Aorta (tissue), 5 donors: ENCODE data around the gene GRAMD2A. TPM values are rescaled to one million over a fixed set of nuclear protein-coding genes. Genes with fewer than 3 reads are reported as not detected.

Experiments
- ATAC-seq: fragments of 200-7000 bp; cut with Tn5 transposase; one replicate; pipeline ENCODE4 v1.9.1; 2022; ENCODE audit warnings: moderate library complexity; ENCODE audit not compliant: low FRiP score
- DNase-seq, 2 donors: peaks; one replicate each; pipeline ENCODE4 v3.0.0-alpha.2; 2020
- H3K27ac ChIP-seq, 2 donors: one replicate each; pipeline ENCODE4 v1.5.1; 2013; ENCODE audit warnings: low read length in 2 of 2, mild to moderate bottlenecking in 2 of 2, moderate library complexity in 2 of 2, control low read depth in 1 of 2, inconsistent platforms in 1 of 2, low read depth in 1 of 2
- H3K27me3 ChIP-seq, 2 donors: one replicate each; pipeline ENCODE4 v1.6.1; 2013; ENCODE audit warnings: control low read depth in 1 of 2, low read length in 1 of 2, mild to moderate bottlenecking in 1 of 2, moderate library complexity in 1 of 2; ENCODE audit not compliant: insufficient read depth in 2 of 2, control insufficient read depth in 1 of 2
- H3K36me3 ChIP-seq, 2 donors: one replicate each; pipeline ENCODE4 v1.6.1; 2013; ENCODE audit warnings: control low read depth in 1 of 2, low read length in 1 of 2, mild to moderate bottlenecking in 1 of 2; ENCODE audit not compliant: insufficient read depth in 2 of 2, control insufficient read depth in 1 of 2
- H3K4me1 ChIP-seq, 2 donors: one replicate each; pipeline ENCODE4 v1.6.1; 2013; ENCODE audit warnings: low read length in 2 of 2, control low read depth in 1 of 2, mild to moderate bottlenecking in 1 of 2, moderate library complexity in 1 of 2; ENCODE audit not compliant: insufficient read depth in 2 of 2, control insufficient read depth in 1 of 2
- H3K4me3 ChIP-seq, 2 donors: one replicate each; pipeline ENCODE4 v1.5.1; 2013; ENCODE audit warnings: low read length in 2 of 2, control low read depth in 1 of 2, mild to moderate bottlenecking in 1 of 2
- H3K9me3 ChIP-seq: one replicate; pipeline ENCODE4 v1.6.1; 2013; ENCODE audit warnings: mild to moderate bottlenecking, low read length; ENCODE audit not compliant: control insufficient read depth
- whole genome bisulfite sequencing, 2 donors: extraction: QIAGEN DNeasy Blood & Tissue Kit; methylation state at CpG; one replicate each; pipeline ENCODE4 v1.1.7; 2013; 5-methylcytosine and 5-hydroxymethylcytosine counted together
- intact Hi-C, 2 donors: fragments of 100-400 bp; cut with DNase I; formaldehyde crosslinking; loops; one replicate each; pipeline versions ENCODE4 v1.14.2 to v1.15.0; 2022
- polyA plus RNA-seq, 2 donors: library from polyadenylated mRNA; stranded (reverse); fragments of 200-250 nt; gene quantifications; one replicate each; pipeline ENCODE4 v1.2.3, GENCODE V29; 2013
- total RNA-seq, 2 donors: library from RNA; stranded (reverse); fragmentation: NEBNext Ultra II Directional; extraction: Animal tissue kit (Norgen Biotek cat#: 25700); gene quantifications; one replicate each; pipeline ENCODE4 v1.2.1, GENCODE V29; 2021
- donor health status: healthy with polysubstance abuse.
- donor health status: Bipolar disorder and iron deficiency.
- donor health status: DM: no; HTN: no; CAD: no.
- donor health status: DM: no; HTN: no; CAD: no.
- donor health status: DM: yes; HTN: yes; CAD: no.

GRAMD2A gene
- total and polyA plus RNA-seq, 4 donors: 0.13 to 1.5 (median 0.56) TPM

DNA sequence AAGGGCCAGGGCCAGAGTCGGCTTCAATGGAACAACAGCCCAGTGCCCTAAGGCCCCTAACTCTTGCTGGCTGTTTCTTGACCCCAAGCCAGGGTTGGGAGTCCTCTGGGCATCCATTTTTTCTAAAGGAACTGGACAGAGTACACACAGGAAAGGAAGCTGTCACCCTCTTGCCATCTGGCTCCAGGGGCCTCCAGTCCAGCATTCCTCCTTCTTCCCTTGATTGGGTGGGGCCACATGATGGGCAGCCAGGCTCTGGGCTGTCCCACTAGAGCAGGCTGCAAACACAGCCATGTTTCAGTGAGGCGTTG, 1.6 kb upstream of the GRAMD2A start:
- no peak for ATAC-seq
- intact Hi-C loops: loop anchor here in 1 of 2 donors (5.0 kb wide), 2 partner anchors 73 to 178 kb away; partner anchors contain the start of genes HEXA and PARP6
- Histone ChIP-seq H3K9me3 (no peaks in the 10 kb centered on the region), H3K27me3 (no peaks in the 10 kb centered on the region), H3K27ac (no peak overlapping the region), H3K36me3 (peaks cover 4 to 13% of the 10 kb centered on the region in 2 donors), H3K4me1 (no peaks in the 10 kb centered on the region), H3K4me3 (no peak overlapping the region)
- DNase-seq: no peak
- WGBS, 2 donors: 94 to 96% methylated on average over 2 of the region's 2 CpGs

DNA sequence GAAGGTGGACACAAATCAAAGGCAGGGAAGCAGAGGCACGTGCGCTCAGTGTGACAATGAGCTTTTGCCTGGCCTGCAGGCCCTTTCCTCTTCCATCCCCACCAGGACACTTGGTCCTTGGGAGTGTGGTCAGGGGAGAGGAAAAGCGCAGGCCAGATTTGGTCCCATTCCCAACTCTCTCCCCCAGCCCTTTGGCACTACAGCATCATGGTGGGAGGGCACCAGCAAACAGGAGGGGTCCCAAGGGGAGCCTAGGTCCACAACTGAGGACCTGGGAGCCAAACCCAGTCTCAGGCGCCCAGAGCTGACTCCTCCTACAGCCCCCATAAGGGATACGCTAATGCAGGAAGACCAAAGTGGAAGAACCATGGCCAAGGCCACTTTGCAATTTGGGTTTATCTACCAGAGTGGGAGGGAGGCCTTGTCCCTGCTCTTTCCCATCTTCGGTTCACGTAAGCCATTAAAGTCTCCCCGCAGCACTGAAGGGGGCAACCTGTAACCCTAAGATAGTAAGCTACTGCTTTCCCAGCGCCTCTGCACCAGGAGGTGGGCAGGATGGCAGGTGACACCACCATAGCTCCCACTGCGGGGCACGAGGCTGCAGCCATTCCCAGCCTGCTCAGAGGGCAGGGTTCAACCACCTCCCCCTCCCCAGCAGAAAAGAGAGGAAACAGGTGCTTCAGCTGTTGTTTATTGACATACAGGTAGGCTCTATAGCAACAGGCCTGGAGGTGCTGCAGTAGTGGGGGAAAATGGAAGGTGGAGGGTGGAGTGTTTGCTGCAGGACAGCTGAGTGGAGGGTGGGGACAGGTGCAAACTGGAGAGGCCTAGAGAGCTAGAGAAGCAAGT, 993 bp upstream of the GRAMD2A start:
- Histone ChIP-seq H3K36me3 (peaks cover 4 to 13% of the 10 kb centered on the region in 2 donors), H3K4me1 (no peaks in the 10 kb centered on the region), H3K4me3 (no peak overlapping the region), H3K27me3 (no peaks in the 10 kb centered on the region), H3K27ac (no peak overlapping the region), H3K9me3 (no peaks in the 10 kb centered on the region)
- WGBS, 2 donors: 72 to 73% methylated on average over 11 of the region's 11 CpGs
- DNase-seq: no peak
- ATAC-seq: no peak
- intact Hi-C loops: loop anchor here in 1 of 2 donors (5.0 kb wide), 2 partner anchors 74 to 179 kb away; partner anchors contain the start of genes HEXA and PARP6

- Histone ChIP-seq H3K9me3 (no peaks in the 10 kb centered on the region), H3K4me1 (no peaks in the 10 kb centered on the region), H3K4me3 (peak overlapping the region; percentile 27 to 54), H3K27me3 (no peaks in the 10 kb centered on the region), H3K36me3 (peaks cover under 1 to 10% of the 10 kb centered on the region in 2 donors), H3K27ac (peak overlapping the region in 1 of 2 donors; percentile 16)
- no peak for ATAC-seq
- WGBS, 2 donors: 6 to 7% methylated on average over 34 to 35 of the region's 35 CpGs
- intact Hi-C loops: loop anchor here in 1 of 2 donors (5.0 kb wide), 2 partner anchors 75 to 180 kb away; partner anchors contain the start of genes HEXA and PARP6
- no peak for DNase-seq
Observed at GRCh38 chr15:72197041-72197459, 537 bp downstream of the GRAMD2A start.

GRCh38 chr15:72196409-72197040, 1.1 kb downstream of the GRAMD2A start:
- Histone ChIP-seq H3K27ac (no peak overlapping the region), H3K36me3 (peaks cover 0 to 7% of the 10 kb centered on the region in 2 donors), H3K9me3 (no peaks in the 10 kb centered on the region), H3K27me3 (no peaks in the 10 kb centered on the region), H3K4me1 (no peaks in the 10 kb centered on the region), H3K4me3 (no peak overlapping the region)
- intact Hi-C loops: loop anchor here in 1 of 2 donors (5.0 kb wide), 2 partner anchors 76 to 181 kb away; partner anchors contain the start of genes HEXA and PARP6
- DNase-seq (no peak), ATAC-seq (no peak)
- WGBS, 2 donors: 85% methylated on average over 13 of the region's 13 CpGs

- Histone ChIP-seq H3K4me1 (no peaks in the 10 kb centered on the region), H3K36me3 (peaks cover 0 to 6% of the 10 kb centered on the region in 2 donors), H3K27me3 (no peaks in the 10 kb centered on the region), H3K27ac (no peak overlapping the region), H3K9me3 (no peaks in the 10 kb centered on the region), H3K4me3 (no peak overlapping the region)
- WGBS, 2 donors: 89 to 92% methylated on average over 6 of the region's 6 CpGs
- intact Hi-C loops: loop anchor here in 1 of 2 donors (5.0 kb wide), 2 partner anchors 77 to 182 kb away; partner anchors contain the start of genes HEXA and PARP6
- DNase-seq (no peak), ATAC-seq (no peak)
Observed at GRCh38 chr15:72195101-72195511, 2.5 kb downstream of the GRAMD2A start.

- intact Hi-C loops: no loop called here
Observed at GRCh38 chr15:72193836-72194396, 3.7 kb downstream of the GRAMD2A start.

DNA sequence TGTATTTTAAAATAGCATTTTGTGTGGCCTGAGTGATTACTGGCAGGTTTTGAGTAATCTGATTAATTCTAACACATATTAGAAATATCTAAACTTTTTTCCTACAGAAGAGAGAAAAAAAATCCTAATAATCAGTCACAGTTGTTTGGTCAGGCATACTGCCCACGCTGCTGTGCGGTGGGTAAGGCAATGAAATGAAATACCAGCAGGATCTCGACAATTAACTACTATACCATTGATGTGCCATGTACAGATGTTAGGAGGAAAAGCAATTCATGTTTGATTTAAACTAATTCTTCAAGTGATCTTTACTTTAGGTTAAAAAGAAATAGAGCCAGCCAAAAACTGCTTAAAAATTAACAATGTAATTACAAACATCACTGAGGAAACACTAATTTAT, 5.2 kb downstream of the GRAMD2A start:
- H3K36me3 ChIP-seq: no peaks in the 10 kb centered on the region
- no peak for DNase-seq
- H3K27ac ChIP-seq: no peak overlapping the region
- intact Hi-C loops: no loop called here
- H3K4me3 ChIP-seq: no peak overlapping the region
- no peak for ATAC-seq
- WGBS, 2 donors: 71 to 76% methylated on average over 3 of the region's 3 CpGs
- H3K27me3 ChIP-seq: no peaks in the 10 kb centered on the region
- no peaks in the 10 kb centered on the region for H3K4me1 ChIP-seq
- H3K9me3 ChIP-seq: no peaks in the 10 kb centered on the region

More at GRCh38 chr15:72193836-72194396, 3.7 kb downstream of the GRAMD2A start:
- Histone ChIP-seq H3K27me3 (no peaks in the 10 kb centered on the region), H3K9me3 (no peaks in the 10 kb centered on the region), H3K36me3 (peaks cover 0 to 1% of the 10 kb centered on the region in 2 donors), H3K27ac (no peak overlapping the region), H3K4me3 (no peak overlapping the region), H3K4me1 (no peaks in the 10 kb centered on the region)
- no peak for ATAC-seq
- WGBS, 2 donors: 91 to 92% methylated on average over 8 of the region's 8 CpGs
- DNase-seq: no peak

GRCh38 chr15:72189250-72189902, 8.2 kb downstream of the GRAMD2A start:
- 85 to 89% methylated on average over 2 of the region's 2 CpGs for WGBS, 2 donors
- Histone ChIP-seq H3K36me3 (no peaks in the 10 kb centered on the region), H3K27me3 (no peaks in the 10 kb centered on the region), H3K27ac (no peak overlapping the region), H3K4me3 (no peak overlapping the region), H3K4me1 (no peaks in the 10 kb centered on the region), H3K9me3 (no peaks in the 10 kb centered on the region)
- no peak for DNase-seq
- intact Hi-C loops: no loop called here
- no peak for ATAC-seq
